HG02759 (cell line): Measurements from ENCODE around the gene DMGDH.

Source experiments
- ATAC-seq: cut with Tn5 transposase; IDR thresholded peaks from one replicate; pipeline ENCODE4 v1.9.1; 2021; ENCODE audit warnings: mild to moderate bottlenecking, moderate library complexity; ENCODE audit not compliant: unreplicated experiment

The DMGDH gene

DNA sequence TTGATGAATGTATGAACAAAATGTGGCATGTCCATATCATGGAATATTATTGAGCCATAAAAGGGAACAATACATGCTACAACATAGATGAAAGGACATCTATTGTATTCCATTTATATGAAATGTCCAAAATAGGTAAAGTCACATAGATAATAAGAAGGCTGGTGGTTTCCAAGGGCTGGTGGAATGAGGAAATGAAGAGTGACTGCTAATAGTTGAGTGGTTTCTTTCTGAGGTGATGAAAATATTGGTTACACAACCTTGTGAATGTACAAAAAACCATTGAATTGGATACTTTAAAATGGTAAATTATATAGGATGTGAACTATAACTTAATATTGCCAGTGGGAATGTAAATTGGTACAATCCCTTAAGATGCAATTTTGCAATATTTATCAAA, 89.6 kb downstream of the DMGDH start:
- ATAC-seq = no peak

GRCh38 chr5:78979117-78979742, 90.2 kb downstream of the DMGDH start:
- ATAC-seq = no peak

- ATAC-seq = no peak
Observed at GRCh38 chr5:78975035-78975434, 94.4 kb downstream of the DMGDH start.

DNA sequence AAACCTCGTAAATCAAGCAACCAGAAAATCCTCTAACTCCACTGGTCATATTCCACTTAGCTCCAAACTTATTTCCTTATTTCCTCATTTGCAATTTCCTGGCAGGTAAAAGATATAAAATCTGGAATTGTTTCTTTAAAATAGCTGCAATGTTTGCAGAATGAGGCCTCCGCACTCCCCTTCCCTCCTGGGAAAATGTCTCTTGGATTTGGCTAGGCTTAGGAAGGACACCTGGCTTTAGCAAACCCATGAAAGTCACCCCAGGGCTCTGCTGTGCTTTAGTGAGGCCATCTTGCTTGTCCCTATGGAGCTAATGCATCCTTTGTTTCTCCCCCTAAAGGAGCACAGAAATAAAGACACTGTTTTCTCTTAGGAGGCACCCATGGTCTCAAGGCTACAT, 94.9 kb downstream of the DMGDH start:
- ATAC-seq = no peak

- no peak for ATAC-seq
Observed at GRCh38 chr5:78974011-78974410, 95.5 kb downstream of the DMGDH start.

DNA sequence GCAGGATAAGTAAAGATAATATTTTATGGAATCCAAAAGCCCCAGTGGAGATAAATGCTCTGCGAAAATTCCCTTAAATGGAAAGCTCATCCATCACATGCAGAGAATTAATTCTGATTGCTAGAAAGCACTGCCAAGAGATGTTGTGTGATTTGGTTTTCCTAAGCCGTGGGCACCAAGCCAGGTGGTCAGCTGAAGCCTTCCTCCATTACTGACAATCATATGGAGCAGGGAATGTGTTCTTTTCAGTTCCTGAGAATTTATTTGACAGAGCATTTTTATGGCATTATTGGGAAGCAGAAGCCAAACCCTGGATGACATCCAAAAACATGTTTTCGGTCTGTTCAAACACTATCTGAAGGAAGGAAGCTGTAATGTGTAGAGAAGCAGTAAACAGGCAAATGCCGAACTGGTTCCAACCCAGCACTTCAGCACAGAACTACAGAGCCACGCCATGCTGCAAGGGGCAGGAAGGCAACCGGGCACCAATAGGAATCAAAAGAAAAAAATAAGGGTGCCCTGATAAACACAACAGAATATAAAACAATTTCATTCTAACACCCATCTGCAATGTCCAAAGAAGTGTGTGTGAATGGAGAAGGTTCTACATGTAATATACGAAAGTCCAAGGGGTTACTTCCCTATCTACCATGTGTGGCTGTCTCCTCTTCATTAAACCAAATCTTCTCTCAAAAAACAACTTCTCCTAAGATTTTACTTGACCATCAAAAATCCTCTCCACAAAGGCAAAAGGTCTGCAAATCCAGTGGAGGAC, 96.6 kb downstream of the DMGDH start:
- no peak for ATAC-seq

GRCh38 chr5:78971998-78972397, 97.5 kb downstream of the DMGDH start:
- no peak for ATAC-seq

GRCh38 chr5:78968781-78969180, 100.7 kb downstream of the DMGDH start:
- ATAC-seq = no peak

GRCh38 chr5:78964889-78965288, 104.6 kb downstream of the DMGDH start:
- ATAC-seq = no peak

- no peak for ATAC-seq
Observed at GRCh38 chr5:78961743-78962142, 107.7 kb downstream of the DMGDH start.

DNA sequence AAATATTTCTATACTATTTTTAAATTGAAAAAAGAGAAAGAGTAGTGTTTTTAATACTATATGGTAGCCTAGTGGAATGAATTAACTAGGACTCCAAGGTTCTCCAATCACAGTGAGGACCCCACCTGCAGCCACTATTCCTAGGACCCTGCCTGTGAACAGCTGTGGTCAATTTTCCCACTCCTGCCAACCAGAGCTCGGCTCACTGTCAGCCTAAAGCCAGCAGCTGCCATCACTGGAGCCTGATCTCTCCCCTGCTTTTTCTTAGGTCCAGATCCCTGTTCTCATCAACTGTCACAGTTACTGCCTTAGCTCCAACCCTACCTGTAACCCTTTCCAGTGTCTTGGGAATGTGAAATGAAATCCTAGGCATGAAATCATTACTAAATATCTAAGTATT, 109.7 kb downstream of the DMGDH start:
- no peak for ATAC-seq

- no peak for ATAC-seq
Observed at GRCh38 chr5:78958672-78959445, 110.6 kb downstream of the DMGDH start.

- ATAC-seq = no peak
Observed at GRCh38 chr5:78956901-78957300, 112.6 kb downstream of the DMGDH start.

GRCh38 chr5:78953092-78953800, 116.2 kb downstream of the DMGDH start:
- ATAC-seq = no peak
